HG03045 (cell line): ENCODE results near the gene SPAG16.

Experiments
- ATAC-seq: cut with Tn5 transposase; IDR thresholded peaks from one replicate; pipeline ENCODE4 v1.9.1; 2021; ENCODE audit warnings: mild to moderate bottlenecking, moderate library complexity; ENCODE audit not compliant: unreplicated experiment

The SPAG16 gene

DNA sequence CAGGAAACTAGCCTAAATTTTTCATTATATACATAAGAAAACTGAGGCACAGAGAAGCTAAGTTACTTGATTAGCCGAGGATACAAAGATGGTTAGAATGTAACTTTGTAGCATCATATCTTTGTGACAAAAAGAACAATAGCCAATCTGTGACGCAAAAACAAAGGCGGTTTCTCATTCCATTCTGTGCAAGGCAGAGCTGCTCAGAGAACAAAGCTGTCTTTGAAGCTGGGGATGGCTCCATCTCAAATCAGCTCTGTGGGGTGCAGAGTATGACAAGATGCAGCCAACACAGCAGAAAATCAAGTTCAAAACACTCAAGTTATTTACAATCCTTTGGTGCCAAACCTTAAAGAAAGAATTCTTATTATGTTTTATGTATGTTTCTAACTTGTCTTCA is 1044.7 kb downstream of the SPAG16 start:
- no peak for ATAC-seq

GRCh38 chr2:214341646-214342045 is 1057.4 kb downstream of the SPAG16 start:
- no peak for ATAC-seq

DNA sequence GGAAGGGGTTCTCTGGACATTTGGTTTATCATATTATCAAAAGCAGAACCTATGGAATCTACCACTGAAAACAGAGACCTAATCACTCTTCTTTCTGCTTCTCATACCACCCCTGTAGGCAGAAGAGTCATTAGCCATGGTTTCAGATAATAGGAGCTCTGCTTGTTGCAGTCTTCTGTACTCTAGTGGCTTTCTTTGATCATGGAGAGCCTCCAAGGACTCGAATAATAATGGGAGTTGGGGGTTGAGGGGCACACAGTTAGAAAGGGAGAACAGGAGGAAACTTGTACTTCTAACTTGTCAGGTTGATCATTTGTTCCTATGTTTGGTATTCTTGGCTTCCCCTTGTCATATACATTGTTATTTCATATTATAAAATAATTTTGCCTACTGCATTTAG is 1074.2 kb downstream of the SPAG16 start:
- ATAC-seq: no peak

DNA sequence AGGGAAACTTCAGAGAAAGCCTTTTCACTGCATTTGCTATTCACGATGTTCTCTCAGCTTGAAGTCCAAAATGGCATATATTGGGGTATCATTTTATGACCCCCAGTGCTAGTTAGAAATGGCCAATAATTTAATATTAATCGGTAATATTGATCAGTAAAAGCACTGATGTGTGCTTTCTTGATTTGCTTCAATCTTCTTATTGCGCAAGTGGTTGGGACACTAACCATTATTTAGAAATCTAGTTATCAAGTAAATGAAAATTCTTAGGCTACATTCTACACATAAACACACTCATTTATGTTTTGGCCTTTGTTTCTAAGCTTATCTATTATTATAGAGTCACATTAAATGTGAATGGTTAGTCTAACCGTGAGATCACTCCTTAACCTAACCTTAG is 1076.9 kb downstream of the SPAG16 start:
- ATAC-seq: no peak

DNA sequence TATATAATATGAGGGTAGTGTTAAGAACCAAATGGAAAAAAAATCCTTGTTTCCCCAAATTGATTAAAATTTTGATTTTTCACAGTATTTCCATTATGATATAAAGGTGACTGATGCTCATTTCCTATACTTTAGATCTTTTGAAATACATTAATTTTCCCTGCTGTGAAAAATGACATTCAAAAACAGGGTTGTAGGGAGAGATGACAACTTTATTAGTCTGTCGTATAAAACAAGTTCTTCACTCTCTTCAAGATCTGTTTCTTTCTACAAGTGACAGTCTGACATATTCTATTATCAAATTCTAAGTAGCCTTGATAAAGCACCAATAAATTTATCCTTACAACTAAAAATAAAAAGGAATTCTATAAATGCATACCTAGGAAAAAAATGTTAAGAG is 1081.3 kb downstream of the SPAG16 start:
- ATAC-seq: no peak

GRCh38 chr2:214367171-214367570 is 1082.9 kb downstream of the SPAG16 start:
- ATAC-seq: no peak

GRCh38 chr2:214376618-214377285 is 1092.5 kb downstream of the SPAG16 start:
- ATAC-seq: no peak

GRCh38 chr2:214377286-214377624 is 1093.0 kb downstream of the SPAG16 start:
- no peak for ATAC-seq

- no peak for ATAC-seq
Observed at GRCh38 chr2:214378455-214379103, 1094.3 kb downstream of the SPAG16 start.

DNA sequence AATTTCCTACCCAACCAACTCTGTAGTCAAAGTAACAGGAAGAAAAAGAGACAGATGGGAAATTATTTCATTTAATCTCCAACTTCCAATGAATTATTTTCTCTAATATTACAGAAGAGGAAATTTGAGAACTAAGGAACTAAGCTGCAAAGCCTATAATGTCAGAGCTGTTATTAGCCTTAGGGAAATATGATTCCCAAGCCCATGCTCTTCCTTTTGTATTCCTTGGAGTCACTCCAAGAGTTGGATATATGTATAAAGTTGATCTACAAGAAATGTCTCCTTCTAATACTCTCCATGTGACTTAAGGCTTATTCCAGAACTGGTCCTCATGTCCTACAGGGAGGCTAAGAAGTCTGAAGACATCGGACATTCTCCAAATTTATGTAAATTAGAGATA is 1095.0 kb downstream of the SPAG16 start:
- ATAC-seq: no peak

GRCh38 chr2:214380681-214381080 is 1096.4 kb downstream of the SPAG16 start:
- ATAC-seq: no peak

DNA sequence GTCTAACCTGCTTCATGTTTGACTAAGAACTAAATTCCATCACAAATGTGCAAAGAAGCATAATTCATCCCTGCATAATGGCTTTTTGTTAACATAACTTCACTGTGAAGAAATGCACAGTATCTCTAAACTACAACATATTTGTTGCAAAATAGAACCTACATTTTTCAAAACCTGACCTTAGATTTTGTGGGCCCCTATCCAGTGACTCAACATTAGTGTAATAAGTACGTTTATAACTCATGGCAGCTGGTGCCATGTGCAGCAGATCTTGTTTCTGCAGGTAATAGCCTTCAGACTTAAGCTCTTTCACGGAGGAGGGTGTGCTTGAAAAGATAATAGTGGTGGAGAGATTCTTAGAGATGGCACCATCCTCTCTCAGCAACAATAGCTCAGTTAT is 1098.0 kb downstream of the SPAG16 start:
- no peak for ATAC-seq

- ATAC-seq: no peak
Observed at GRCh38 chr2:214386720-214387119, 1102.5 kb downstream of the SPAG16 start.

DNA sequence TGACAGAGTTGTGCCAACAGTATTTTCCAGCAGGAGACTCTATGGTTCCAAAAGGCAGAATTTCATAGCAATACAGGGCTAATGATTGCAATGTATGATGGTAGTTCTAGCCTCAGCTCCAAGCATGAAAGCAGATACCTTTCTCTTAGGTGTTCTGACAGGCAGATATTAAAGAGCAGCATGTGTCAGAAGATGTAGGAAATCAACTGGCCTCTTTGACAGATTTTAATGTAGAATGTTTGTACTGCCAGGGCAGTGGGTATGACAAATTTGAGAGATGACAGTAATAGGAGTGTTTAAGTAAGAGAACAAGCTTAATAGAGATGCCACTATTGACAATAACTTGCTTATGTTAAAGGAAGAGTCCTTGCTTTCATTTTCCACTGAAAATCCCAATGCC is 1105.1 kb downstream of the SPAG16 start:
- no peak for ATAC-seq

DNA sequence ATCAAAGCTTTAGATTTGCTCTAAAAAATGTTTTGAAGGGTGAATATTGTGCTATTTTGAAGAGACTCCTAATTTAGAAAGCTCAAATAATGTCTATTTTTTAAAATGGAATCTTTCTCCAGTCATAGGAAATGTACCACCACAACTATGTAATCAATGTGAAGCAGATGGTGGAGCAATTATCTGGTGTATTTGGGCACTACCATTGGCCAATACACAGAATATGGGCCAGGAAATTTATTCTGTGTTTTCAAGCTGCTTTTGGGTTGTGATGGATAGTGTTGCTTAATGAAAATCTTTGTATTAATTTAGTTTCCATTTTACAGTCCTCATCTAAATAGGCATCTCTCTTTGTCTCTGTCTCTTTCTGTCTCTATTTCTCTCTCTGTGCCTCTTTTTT is 1109.5 kb downstream of the SPAG16 start:
- no peak for ATAC-seq

DNA sequence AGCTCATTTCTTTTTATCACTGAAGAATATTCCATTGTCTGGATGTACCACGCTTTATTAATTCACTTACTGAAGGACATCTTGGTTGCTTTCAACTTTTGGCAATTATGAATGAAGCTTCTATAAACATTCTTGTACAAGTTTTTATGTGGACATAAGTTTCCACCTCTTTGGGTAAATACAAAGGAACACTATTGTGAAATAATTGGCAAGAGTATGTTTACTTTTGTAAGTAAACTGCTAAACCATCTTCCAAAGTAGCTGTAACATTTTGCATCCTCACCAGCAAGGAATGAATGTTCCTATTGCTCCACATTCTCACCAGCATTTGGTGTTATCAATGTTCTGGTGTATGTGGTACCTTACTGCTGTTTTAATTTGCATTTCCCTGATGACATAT is 1110.8 kb downstream of the SPAG16 start:
- ATAC-seq: no peak

DNA sequence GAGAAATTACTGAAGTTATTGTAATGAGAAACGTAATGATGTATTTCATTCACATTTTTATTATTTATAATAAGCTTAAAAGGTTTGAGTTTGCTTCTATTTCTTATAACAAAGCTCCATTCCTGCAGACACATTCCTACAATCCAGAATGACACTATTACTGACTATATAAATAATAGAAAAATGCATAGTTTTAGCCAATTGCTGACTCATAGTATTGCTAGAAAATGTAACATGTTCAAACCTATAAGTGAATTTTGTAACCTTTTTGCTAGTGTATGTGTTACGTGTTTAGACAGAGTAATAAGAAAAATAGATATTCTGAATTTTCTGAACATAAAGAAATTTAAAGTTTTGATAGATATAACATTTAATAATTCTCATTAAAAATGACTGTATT is 1117.3 kb downstream of the SPAG16 start:
- ATAC-seq: no peak

DNA sequence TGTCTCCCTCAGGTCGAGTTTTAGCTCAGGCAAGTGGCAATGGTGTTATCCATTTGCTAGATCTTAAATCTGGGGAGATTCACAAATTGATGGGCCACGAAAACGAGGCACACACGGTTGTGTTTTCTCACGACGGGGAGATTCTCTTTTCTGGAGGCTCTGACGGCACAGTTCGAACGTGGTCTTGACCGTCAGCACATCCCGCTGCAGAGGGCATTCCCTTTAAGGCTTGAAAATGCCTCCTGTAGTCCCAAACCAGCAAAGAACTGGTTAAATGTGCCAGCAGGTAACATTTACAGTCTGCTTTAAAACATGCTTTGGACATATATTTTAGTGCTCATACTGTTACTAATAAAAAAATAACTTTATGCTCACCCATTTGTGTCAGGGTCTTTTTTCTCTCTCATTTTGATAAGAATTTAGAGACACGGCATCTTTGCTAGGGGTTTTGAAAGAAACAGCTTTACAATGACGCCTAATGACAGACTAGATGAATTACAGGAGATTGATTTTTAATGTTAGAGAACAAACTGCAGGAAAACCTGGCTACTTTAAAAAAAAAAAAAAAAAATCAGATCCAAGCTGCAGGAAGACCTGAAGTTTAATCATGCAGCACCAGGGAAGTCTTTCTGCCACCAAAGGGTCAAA is 1126.0 kb downstream of the SPAG16 start:
- ATAC-seq: no peak

DNA sequence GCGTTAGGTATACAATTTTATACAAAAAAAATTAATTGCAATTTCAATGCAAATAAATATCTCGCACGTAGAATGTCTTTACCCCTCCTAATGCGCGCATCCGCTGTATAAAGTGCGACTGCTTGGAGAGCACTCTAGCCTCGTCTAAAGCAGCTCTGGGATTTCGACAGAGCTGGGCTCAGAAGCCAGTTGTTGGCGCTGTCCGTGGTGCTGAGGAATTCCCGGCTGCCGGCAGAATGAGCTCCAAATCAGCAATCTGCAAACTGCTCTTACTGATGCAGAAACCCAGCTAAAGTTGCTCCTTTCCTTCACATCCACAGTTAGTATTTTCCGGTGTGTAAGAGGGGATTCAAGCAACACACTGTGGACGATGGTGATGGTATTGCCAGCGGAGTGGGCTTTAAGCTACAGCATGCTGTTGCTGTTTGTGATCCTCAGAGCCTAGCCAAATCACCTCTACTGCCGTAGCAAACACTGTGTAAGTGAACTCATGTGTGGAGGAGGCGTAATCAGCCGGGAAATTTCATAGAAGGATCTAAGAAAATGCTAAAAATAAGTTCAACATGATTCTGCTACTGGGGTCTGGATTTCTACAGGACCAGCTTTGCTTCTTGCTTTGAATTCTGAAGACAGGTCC is 1126.8 kb downstream of the SPAG16 start, which contains the start of gene VWC2L:
Gene VWC2L (plus strand): TSS at position 137 of the 637 bp plus-strand sequence. CDS start 3,140 bp downstream, outside the sequence.
- ATAC-seq: no peak

GRCh38 chr2:214412679-214413078 is 1128.4 kb downstream of the SPAG16 start:
- ATAC-seq: no peak

GRCh38 chr2:214436470-214436869 is 1152.2 kb downstream of the SPAG16 start:
- no peak for ATAC-seq
